ENCODE results near the gene SLC11A1. TPM values are rescaled to one million over a fixed set of nuclear protein-coding genes. Genes with fewer than 3 reads are reported as not detected.

Gene SLC11A1
- total RNA-seq, 1 experiment from 2014 or later = 0.09 TPM

DNA sequence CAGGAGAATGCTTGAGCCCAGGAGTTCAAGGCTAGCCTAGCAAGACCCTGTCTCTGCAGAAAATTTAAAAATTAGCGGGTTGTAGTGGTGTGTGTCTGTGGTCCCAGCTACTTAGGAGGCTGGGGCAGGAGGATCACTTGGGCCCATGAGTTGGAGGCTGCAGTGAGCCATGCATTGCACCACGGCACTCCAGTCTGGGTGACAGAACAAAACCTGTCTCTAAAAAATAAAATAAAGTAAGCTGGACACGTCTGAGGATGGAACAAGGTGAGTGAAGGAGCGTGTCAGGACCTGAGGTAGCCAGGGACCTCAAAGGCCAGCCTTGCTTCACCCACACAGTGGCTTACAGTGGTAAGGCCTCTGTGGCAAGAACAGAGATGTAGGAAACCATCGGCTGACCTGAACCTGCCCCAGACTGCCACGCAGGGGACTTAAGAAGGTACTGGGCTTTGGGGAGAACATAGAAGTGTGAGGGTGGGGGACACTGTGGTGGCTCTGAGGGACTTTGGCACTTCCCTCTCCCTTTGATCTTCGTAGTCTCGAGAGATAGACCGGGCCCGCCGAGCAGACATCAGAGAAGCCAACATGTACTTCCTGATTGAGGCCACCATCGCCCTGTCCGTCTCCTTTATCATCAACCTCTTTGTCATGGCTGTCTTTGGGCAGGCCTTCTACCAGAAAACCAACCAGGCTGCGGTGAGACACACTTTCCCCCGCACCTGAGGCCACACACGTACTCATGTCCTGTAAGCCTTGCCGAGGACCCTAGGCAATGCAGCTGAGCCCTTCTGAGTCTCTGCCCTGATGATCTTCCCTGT lies 7.5 kb downstream of the SLC11A1 start:
- no peak for DNase-seq (ENCODE audit: unreplicated experiment)

DNA sequence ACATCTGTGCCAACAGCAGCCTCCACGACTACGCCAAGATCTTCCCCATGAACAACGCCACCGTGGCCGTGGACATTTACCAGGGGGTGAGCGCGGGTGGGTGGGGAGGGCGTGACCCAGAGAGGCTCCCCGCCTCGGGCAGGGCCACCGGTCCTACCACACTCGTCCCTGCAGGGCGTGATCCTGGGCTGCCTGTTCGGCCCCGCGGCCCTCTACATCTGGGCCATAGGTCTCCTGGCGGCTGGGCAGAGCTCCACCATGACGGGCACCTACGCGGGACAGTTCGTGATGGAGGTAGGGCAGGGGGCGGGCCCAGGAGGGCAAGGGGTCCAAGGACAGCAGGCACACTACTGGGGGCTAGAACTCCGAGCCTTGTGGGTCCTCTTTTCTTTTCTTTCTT lies 9.1 kb downstream of the SLC11A1 start:
- H3K4me1 Mint-ChIP-seq (ENCODE audit: insufficient read depth, unreplicated experiment) = peaks cover 5% of the 10 kb centered on the region
- intact Hi-C loops (cut with micrococcal nuclease) = no loop called here
- DNase-seq (ENCODE audit: unreplicated experiment) = no peak
- POLR2A ChIA-PET = no interaction called here
- H3K9me3 Mint-ChIP-seq (ENCODE audit: unreplicated experiment) = no peaks in the 10 kb centered on the region
- no TSS peak for BruUV-seq (replicated peaks)
- H3K36me3 Mint-ChIP-seq (ENCODE audit: insufficient read depth, unreplicated experiment) = peaks cover 7% of the 10 kb centered on the region
- H3K4me3 Mint-ChIP-seq (ENCODE audit: unreplicated experiment) = no peak overlapping the region
- CTCF ChIA-PET = interaction anchor here (0.6 to 1.1 kb wide), 2 partner anchors 10 to 119 kb away, joined by 4 read pairs; no protein-coding TSS in a partner anchor
- TF ChIP-seq, protein P1, sequence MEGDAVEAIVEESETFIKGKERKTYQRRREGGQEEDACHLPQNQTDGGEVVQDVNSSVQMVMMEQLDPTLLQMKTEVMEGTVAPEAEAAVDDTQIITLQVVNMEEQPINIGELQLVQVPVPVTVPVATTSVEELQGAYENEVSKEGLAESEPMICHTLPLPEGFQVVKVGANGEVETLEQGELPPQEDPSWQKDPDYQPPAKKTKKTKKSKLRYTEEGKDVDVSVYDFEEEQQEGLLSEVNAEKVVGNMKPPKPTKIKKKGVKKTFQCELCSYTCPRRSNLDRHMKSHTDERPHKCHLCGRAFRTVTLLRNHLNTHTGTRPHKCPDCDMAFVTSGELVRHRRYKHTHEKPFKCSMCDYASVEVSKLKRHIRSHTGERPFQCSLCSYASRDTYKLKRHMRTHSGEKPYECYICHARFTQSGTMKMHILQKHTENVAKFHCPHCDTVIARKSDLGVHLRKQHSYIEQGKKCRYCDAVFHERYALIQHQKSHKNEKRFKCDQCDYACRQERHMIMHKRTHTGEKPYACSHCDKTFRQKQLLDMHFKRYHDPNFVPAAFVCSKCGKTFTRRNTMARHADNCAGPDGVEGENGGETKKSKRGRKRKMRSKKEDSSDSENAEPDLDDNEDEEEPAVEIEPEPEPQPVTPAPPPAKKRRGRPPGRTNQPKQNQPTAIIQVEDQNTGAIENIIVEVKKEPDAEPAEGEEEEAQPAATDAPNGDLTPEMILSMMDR (IDR thresholded peaks at IDR 0.05; ENCODE audit: unreplicated experiment) = no peak
- H3K27ac Mint-ChIP-seq (ENCODE audit: low read depth, unreplicated experiment) = no peak overlapping the region
- no peaks in the 10 kb centered on the region for H3K27me3 Mint-ChIP-seq (ENCODE audit: insufficient read depth, unreplicated experiment)

More for the DNA sequence above, 7.5 kb downstream of the SLC11A1 start:
- no TSS peak for BruUV-seq (replicated peaks)
- POLR2A ChIA-PET = interaction anchor here (0.9 kb wide), 1 partner anchor 102 kb away, joined by 3 read pairs; no protein-coding TSS in a partner anchor
- CTCF ChIA-PET = interaction anchor here (0.6 kb wide), 1 partner anchor 139 kb away, joined by 3 read pairs; no protein-coding TSS in a partner anchor
- Mint-ChIP-seq H3K4me1 (ENCODE audit: insufficient read depth, unreplicated experiment) (peaks cover 5% of the 10 kb centered on the region), H3K27ac (ENCODE audit: low read depth, unreplicated experiment) (no peak overlapping the region), H3K9me3 (ENCODE audit: unreplicated experiment) (no peaks in the 10 kb centered on the region), H3K27me3 (ENCODE audit: insufficient read depth, unreplicated experiment) (no peaks in the 10 kb centered on the region), H3K4me3 (ENCODE audit: unreplicated experiment) (no peak overlapping the region), H3K36me3 (ENCODE audit: insufficient read depth, unreplicated experiment) (no peaks in the 10 kb centered on the region)
- TF ChIP-seq, protein P1 (IDR thresholded peaks at IDR 0.05; ENCODE audit: unreplicated experiment) = no peak
- intact Hi-C loops (cut with micrococcal nuclease) = no loop called here

DNA sequence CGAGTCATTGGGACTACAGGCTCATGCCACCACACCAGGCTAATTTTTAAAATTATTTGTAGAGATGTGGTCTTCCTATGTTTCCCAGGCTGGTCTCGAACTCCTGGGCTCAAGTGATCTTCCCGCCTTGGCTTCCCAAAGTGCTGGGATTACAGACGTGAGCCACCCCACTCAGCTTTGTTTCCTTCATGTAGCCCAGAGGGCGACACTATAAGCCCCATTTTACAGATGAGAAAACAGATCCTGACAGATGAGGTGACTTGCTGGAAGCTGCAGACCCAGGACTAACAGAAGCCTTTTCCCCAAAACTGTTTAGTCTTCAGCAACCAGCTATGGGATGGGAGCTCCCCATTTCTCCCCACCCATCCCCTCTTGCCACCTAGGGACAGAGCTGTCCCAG lies 10.4 kb downstream of the SLC11A1 start:
- Mint-ChIP-seq H3K36me3 (ENCODE audit: insufficient read depth, unreplicated experiment) (peaks cover 10% of the 10 kb centered on the region), H3K9me3 (ENCODE audit: unreplicated experiment) (no peaks in the 10 kb centered on the region), H3K27ac (ENCODE audit: low read depth, unreplicated experiment) (no peak overlapping the region), H3K4me1 (ENCODE audit: insufficient read depth, unreplicated experiment) (peaks cover 7% of the 10 kb centered on the region), H3K4me3 (ENCODE audit: unreplicated experiment) (no peak overlapping the region), H3K27me3 (ENCODE audit: insufficient read depth, unreplicated experiment) (no peaks in the 10 kb centered on the region)
- POLR2A ChIA-PET = interaction anchor here (6.2 kb wide), 1 partner anchor 104 kb away, joined by 108 read pairs; the partner anchor contains the start of gene TMBIM1
- TF ChIP-seq, protein P1 (IDR thresholded peaks at IDR 0.05; ENCODE audit: unreplicated experiment) = no peak
- intact Hi-C loops (cut with micrococcal nuclease) = no loop called here
- CTCF ChIA-PET = interaction anchor here (0.6 to 6.4 kb wide), 5 partner anchors 10 to 120 kb away, joined by 3 to 49 read pairs (median 3); partner anchors contain the start of genes AAMP and PNKD
- no peak for DNase-seq (ENCODE audit: unreplicated experiment)
- BruUV-seq (replicated peaks) = no TSS peak

DNA sequence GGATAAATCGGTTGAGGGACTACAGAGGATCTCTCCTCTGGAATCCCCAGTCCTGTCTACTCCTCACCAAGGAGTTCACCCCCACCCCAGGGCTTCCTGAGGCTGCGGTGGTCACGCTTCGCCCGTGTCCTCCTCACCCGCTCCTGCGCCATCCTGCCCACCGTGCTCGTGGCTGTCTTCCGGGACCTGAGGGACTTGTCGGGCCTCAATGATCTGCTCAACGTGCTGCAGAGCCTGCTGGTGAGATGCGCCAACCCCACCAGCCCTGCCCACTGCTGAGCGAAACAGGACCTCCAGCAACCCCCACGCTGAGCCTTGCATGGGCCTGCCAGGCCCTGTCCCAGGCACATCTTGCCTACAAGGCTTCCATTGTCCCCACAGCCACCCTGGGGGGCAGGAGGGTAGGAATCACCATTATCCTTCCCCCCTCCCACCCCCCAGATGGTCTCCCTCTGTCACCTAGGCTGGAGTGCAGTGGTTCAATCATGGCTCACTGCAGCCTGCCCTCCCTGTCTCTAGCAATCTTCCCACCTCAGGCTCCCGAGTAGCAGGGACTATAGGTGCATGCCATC lies 10.9 kb downstream of the SLC11A1 start:
- Mint-ChIP-seq H3K27me3 (ENCODE audit: insufficient read depth, unreplicated experiment) (no peaks in the 10 kb centered on the region), H3K27ac (ENCODE audit: low read depth, unreplicated experiment) (no peak overlapping the region), H3K4me3 (ENCODE audit: unreplicated experiment) (no peak overlapping the region), H3K9me3 (ENCODE audit: unreplicated experiment) (no peaks in the 10 kb centered on the region), H3K36me3 (ENCODE audit: insufficient read depth, unreplicated experiment) (peaks cover 10% of the 10 kb centered on the region), H3K4me1 (ENCODE audit: insufficient read depth, unreplicated experiment) (peaks cover 12% of the 10 kb centered on the region)
- intact Hi-C loops (cut with micrococcal nuclease) = no loop called here
- ChIA-PET CTCF (interaction anchor here (0.6 to 6.4 kb wide), 6 partner anchors 15 to 133 kb away, joined by 3 to 49 read pairs (median 12); partner anchors contain the start of genes AAMP and PNKD), POLR2A (interaction anchor here (0.6 to 6.2 kb wide), 5 partner anchors 95 to 1037 kb away, joined by 3 to 108 read pairs (median 3); partner anchors contain the start of gene TMBIM1)
- BruUV-seq (replicated peaks) = no TSS peak
- TF ChIP-seq, protein P1 (IDR thresholded peaks at IDR 0.05; ENCODE audit: unreplicated experiment) = no peak
- DNase-seq (ENCODE audit: unreplicated experiment) = no peak
